GM23338 (cell line): ENCODE data around the gene HAUS8. TPM values are rescaled to one million over a fixed set of nuclear protein-coding genes. Genes with fewer than 3 reads are reported as not detected.

ENCODE experiments used
- ATAC-seq: fragments of 200-7000 bp; cut with Tn5 transposase; 3 replicates; pipeline ENCODE4 v1.9.1; 2020
- DNase-seq: peaks from one replicate; pipeline ENCODE4 v3.0.0-alpha.2; 2015; ENCODE audit warnings: low spot score
- H2AFZ ChIP-seq: fragments of 200-600 bp; sonication (generic); 2 replicates; pipeline ENCODE4 v1.8.0; 2016; ENCODE audit warnings: antibody characterized with exemption, mild to moderate bottlenecking, moderate library complexity
- H3F3A ChIP-seq: fragments of 200-600 bp; sonication (generic); replicated peaks from 2 replicates; pipeline ENCODE4 v1.8.0; 2017; ENCODE audit warnings: antibody characterized with exemption, mixed run types, low read depth
- H3K27ac ChIP-seq: fragments of 200-600 bp; sonication (generic); 2 replicates; pipeline ENCODE4 v1.6.1; 2016; ENCODE audit warnings: low read depth
- H3K27me3 ChIP-seq: fragments of 200-600 bp; sonication (generic); 2 replicates; pipeline ENCODE4 v1.8.0; 2016; ENCODE audit warnings: mild to moderate bottlenecking, mixed run types, moderate library complexity; ENCODE audit not compliant: insufficient read depth
- H3K36me3 ChIP-seq: fragments of 200-600 bp; sonication (generic); 2 replicates; pipeline ENCODE4 v1.8.0; 2016; ENCODE audit warnings: mild to moderate bottlenecking; ENCODE audit not compliant: insufficient read depth
- H3K4me1 ChIP-seq: fragments of 200-600 bp; sonication (generic); 2 replicates; pipeline ENCODE4 v1.8.0; 2016; ENCODE audit warnings: mild to moderate bottlenecking, moderate library complexity; ENCODE audit not compliant: insufficient read depth
- H3K4me2 ChIP-seq: fragments of 200-600 bp; sonication (generic); 2 replicates; pipeline ENCODE4 v1.7.1; 2017; ENCODE audit warnings: mixed run types
- H3K4me3 ChIP-seq: fragments of 200-600 bp; sonication (generic); 2 replicates; pipeline ENCODE4 v1.6.1; 2016; ENCODE audit warnings: mixed run types
- H3K79me2 ChIP-seq: fragments of 200-600 bp; sonication (generic); replicated peaks from 2 replicates; pipeline ENCODE4 v1.8.0; 2017; ENCODE audit warnings: mild to moderate bottlenecking; ENCODE audit not compliant: insufficient read depth
- H3K9me2 ChIP-seq: fragments of 200-600 bp; sonication (generic); 2 replicates; pipeline ENCODE4 v1.8.0; 2017; ENCODE audit not compliant: insufficient read depth
- H4K20me1 ChIP-seq: fragments of 200-600 bp; sonication (generic); replicated peaks from 2 replicates; pipeline ENCODE4 v1.8.0; 2017; ENCODE audit warnings: mild to moderate bottlenecking; ENCODE audit not compliant: insufficient read depth
- H3K27ac Mint-ChIP-seq: 2 replicates; pipeline ENCODE4 v1.8.0; 2020; ENCODE audit warnings: inconsistent platforms, mild to moderate bottlenecking, moderate library complexity, mixed read lengths
- H3K27me3 Mint-ChIP-seq: 3 replicates; pipeline ENCODE4 v1.8.0; 2022; ENCODE audit warnings: low read depth, mild to moderate bottlenecking, moderate library complexity, mixed read lengths, inconsistent platforms; ENCODE audit not compliant: insufficient read depth, poor library complexity
- H3K36me3 Mint-ChIP-seq: 3 replicates; pipeline ENCODE4 v1.8.0; 2021; ENCODE audit warnings: low read depth, mild to moderate bottlenecking, inconsistent platforms, moderate library complexity, mixed read lengths
- H3K4me1 Mint-ChIP-seq: 3 replicates; pipeline ENCODE4 v1.8.0; 2020; ENCODE audit warnings: mild to moderate bottlenecking, inconsistent platforms, mixed read lengths
- H3K4me3 Mint-ChIP-seq: 3 replicates; pipeline ENCODE4 v1.8.0; 2021; ENCODE audit warnings: moderate library complexity, mild to moderate bottlenecking, inconsistent platforms, mixed read lengths
- H3K9me3 Mint-ChIP-seq: 3 replicates; pipeline ENCODE4 v1.8.0; 2020; ENCODE audit warnings: moderate library complexity, mild to moderate bottlenecking, inconsistent platforms, mixed read lengths
- CREB1 ChIP-seq: fragments of 250-450 bp; sonication (Bioruptor Pico); IDR thresholded peaks from 2 replicates; pipeline ENCODE4 v1.5.0; 2020; ENCODE audit warnings: low read depth, mild to moderate bottlenecking, moderate library complexity
- EZH2 ChIP-seq: fragments of 200-600 bp; sonication (generic); IDR thresholded peaks from one replicate; pipeline ENCODE4 v1.8.0; 2017; ENCODE audit warnings: antibody characterized with exemption, mild to moderate bottlenecking, low read depth; ENCODE audit not compliant: unreplicated experiment
- EZH2phosphoT487 ChIP-seq: fragments of 200-600 bp; sonication (generic); IDR thresholded peaks from one replicate; pipeline ENCODE4 v1.8.1; 2018; ENCODE audit warnings: antibody characterized with exemption; ENCODE audit not compliant: unreplicated experiment
- JUNB ChIP-seq: IDR thresholded peaks from one replicate; pipeline ENCODE4 v1.6.1; 2016; ENCODE audit warnings: antibody characterized with exemption; ENCODE audit not compliant: unreplicated experiment
- POLR2AphosphoS5 ChIP-seq: IDR thresholded peaks from 2 replicates; pipeline ENCODE4 v1.6.1; 2016; ENCODE audit warnings: antibody characterized with exemption, low read depth
- REST ChIP-seq: IDR thresholded peaks from one replicate; pipeline ENCODE4 v1.6.1; 2018; ENCODE audit warnings: antibody characterized with exemption; ENCODE audit not compliant: unreplicated experiment
- STAT1 ChIP-seq: IDR thresholded peaks from one replicate; pipeline ENCODE4 v1.6.1; 2016; ENCODE audit warnings: antibody characterized with exemption; ENCODE audit not compliant: unreplicated experiment
- ZNF114 ChIP-seq: fragments of 250-450 bp; sonication (Bioruptor Pico); IDR thresholded peaks from 2 replicates; pipeline ENCODE4 v1.5.0; 2020; ENCODE audit warnings: mild to moderate bottlenecking, moderate library complexity
- ZNF462 ChIP-seq: fragments of 250-450 bp; sonication (Bioruptor Pico); IDR thresholded peaks from 2 replicates; pipeline ENCODE4 v1.5.0; 2020; ENCODE audit warnings: mild to moderate bottlenecking, moderate library complexity
- polyA plus RNA-seq: library from polyadenylated mRNA; unstranded; fragments of >200 nt; fragmentation: Nextera tagmentation; extraction: Ambion mirVana; gene quantifications from 2 replicates; pipeline ENCODE4 v1.2.1, GENCODE V29; 2016
- total RNA-seq: library from RNA; depleted of rRNA; stranded (reverse); fragments of >200 nt; shearing (Covaris generic); gene quantifications from 2 replicates; pipeline ENCODE4 v1.2.3, GENCODE V29; 2014
- TF ChIP-seq, protein P1 (sequence below): IDR thresholded peaks from 2 replicates; pipeline ENCODE4 v1.6.1; 2016; ENCODE audit warnings: antibody characterized with exemption

Gene HAUS8
- total and polyA plus RNA-seq, 2 experiments from 2014 or later = 11.1 to 33.3 TPM

DNA sequence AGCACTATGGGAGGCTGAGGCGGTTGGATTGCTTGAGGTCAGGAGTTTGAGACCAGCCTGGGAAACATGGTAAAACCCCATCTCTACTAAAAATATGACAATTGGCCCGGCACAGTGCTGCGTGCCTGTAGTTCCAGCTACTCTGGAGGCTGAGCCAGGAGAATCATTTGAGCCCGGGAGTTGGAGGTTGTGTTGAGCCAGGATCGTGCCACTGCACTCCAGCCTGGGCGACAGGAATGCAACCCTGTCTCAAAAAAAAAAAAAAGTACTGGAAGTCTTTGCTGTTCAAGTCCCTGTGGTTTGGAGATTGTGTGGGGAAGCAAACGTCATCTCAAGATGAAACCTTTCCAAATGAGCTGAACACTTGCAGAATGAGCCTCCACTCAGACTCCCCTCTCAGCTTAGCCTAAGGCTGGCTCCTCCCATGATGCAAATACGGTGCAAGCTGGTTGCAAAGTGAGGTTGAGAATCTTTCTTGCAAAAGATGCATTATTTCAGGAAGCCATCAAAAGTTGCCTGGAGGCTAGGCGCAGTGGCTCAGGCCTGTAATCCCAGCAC, 46.6 kb upstream of the HAUS8 start (continued):
- TF ChIP-seq REST (no peak), EZH2phosphoT487 (no peak), CREB1 (no peak), EZH2 (no peak), STAT1 (no peak), ZNF114 (no peak), JUNB (no peak)
- TF ChIP-seq, protein P1, sequence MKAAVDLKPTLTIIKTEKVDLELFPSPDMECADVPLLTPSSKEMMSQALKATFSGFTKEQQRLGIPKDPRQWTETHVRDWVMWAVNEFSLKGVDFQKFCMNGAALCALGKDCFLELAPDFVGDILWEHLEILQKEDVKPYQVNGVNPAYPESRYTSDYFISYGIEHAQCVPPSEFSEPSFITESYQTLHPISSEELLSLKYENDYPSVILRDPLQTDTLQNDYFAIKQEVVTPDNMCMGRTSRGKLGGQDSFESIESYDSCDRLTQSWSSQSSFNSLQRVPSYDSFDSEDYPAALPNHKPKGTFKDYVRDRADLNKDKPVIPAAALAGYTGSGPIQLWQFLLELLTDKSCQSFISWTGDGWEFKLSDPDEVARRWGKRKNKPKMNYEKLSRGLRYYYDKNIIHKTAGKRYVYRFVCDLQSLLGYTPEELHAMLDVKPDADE = no peak

DNA sequence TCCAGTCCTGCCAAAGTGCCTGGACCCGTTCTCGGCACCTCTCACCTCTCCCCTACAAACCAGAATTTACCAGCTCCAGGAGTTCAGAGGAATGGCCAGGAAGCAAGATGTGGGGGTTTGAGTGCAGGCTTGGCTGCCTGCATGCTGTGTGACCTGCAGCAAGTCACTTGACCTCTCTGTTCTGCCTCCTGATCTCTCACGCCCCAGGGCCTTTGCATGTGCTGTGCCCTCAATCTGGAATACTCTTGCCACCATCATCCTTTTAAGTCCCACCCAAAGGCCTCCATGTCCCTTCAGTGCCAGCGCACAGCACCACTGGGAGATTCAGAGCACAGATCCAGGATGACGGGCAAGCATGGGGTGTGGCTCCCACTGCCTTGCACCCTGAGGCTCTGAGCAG, 43.7 kb upstream of the HAUS8 start:
- Histone ChIP-seq H3K4me2 (no peak overlapping the region), H3K27me3 (no peaks in the 10 kb centered on the region), H3K36me3 (no peaks in the 10 kb centered on the region), H3K4me3 (no peak overlapping the region), H3F3A (peaks cover 8% of the 10 kb centered on the region), H3K4me1 (peaks cover 15% of the 10 kb centered on the region), H4K20me1 (peaks cover 5% of the 10 kb centered on the region), H3K9me2 (no peaks in the 10 kb centered on the region), H2AFZ (no peak overlapping the region), H3K79me2 (peaks cover 10% of the 10 kb centered on the region; the same call in 1 of the 2 replicates), H3K27ac (no peak overlapping the region)
- ATAC-seq = no peak
- peaks cover 40% of the 10 kb centered on the region for H3K4me1 Mint-ChIP-seq
- no peaks in the 10 kb centered on the region for H3K9me3 Mint-ChIP-seq
- H3K27ac Mint-ChIP-seq = no peak overlapping the region
- peaks cover 7% of the 10 kb centered on the region for H3K36me3 Mint-ChIP-seq
- H3K4me3 Mint-ChIP-seq = no peak overlapping the region; the same call in 2 of the 3 replicates
- H3K27me3 Mint-ChIP-seq = peaks cover 17% of the 10 kb centered on the region
- DNase-seq = no peak
- TF ChIP-seq ZNF462 (CRISPR knock-in tag) (no peak), EZH2phosphoT487 (no peak), STAT1 (no peak), REST (no peak), POLR2AphosphoS5 (no peak)
